Keratinocyte (primary cell): ENCODE results near the gene DES. TPM values are rescaled to one million over a fixed set of nuclear protein-coding genes. Genes with fewer than 3 reads are reported as not detected.

ENCODE experiments used
- DNase-seq: peaks from one replicate; pipeline ENCODE4 v3.0.0-alpha.2; 2011; ENCODE audit warnings: low read depth, missing footprints, low spot score
- FAIRE-seq: peaks from 2 replicates; lab custom pipeline; 2011; peaks lifted over from hg19 to GRCh38; lab: Jason Lieb, UNC
- H2AFZ ChIP-seq: 2 replicates; pipeline ENCODE4 v1.6.0; 2012; ENCODE audit warnings: low read length, control low read depth, inconsistent platforms; ENCODE audit not compliant: control insufficient read depth
- H3K27ac ChIP-seq: 2 replicates; pipeline ENCODE4 v1.5.1; 2011; ENCODE audit warnings: low read length; ENCODE audit not compliant: control insufficient read depth, insufficient read depth
- H3K27me3 ChIP-seq: 3 replicates; pipeline ENCODE4 v1.6.0; 2011; ENCODE audit warnings: low read length; ENCODE audit not compliant: control insufficient read depth, insufficient read depth; ENCODE audit errors: extremely low read depth
- H3K36me3 ChIP-seq, 2 experiments: 2 replicates in 1 of 2; 3 replicates in 1 of 2; pipeline ENCODE4 v1.5.1; 2011; ENCODE audit warnings: low read length in 2 of 2, mild to moderate bottlenecking in 1 of 2; ENCODE audit not compliant: control insufficient read depth in 2 of 2, insufficient read depth in 2 of 2; ENCODE audit errors: extremely low read depth in 1 of 2
- H3K4me1 ChIP-seq: 3 replicates; pipeline ENCODE4 v1.5.1; 2011; ENCODE audit warnings: low read length; ENCODE audit not compliant: control insufficient read depth, insufficient read depth; ENCODE audit errors: extremely low read depth
- H3K4me2 ChIP-seq: 3 replicates; pipeline ENCODE4 v1.6.0; 2011; ENCODE audit warnings: low read depth, low read length; ENCODE audit not compliant: control insufficient read depth, insufficient read depth; ENCODE audit errors: extremely low read depth
- H3K4me3 ChIP-seq, 3 experiments: fragments of 200-600 bp in 1 of 3; sonication (generic) in 1 of 3; 2 replicates in 2 of 3; 3 replicates in 1 of 3; pipeline ENCODE4 v1.5.1; 2011 to 2016; ENCODE audit warnings: low read length in 3 of 3, mild to moderate bottlenecking in 3 of 3, control low read depth in 2 of 3, inconsistent platforms in 1 of 3, low read depth in 1 of 3, mixed read lengths in 1 of 3, mixed run types in 1 of 3, moderate library complexity in 1 of 3; ENCODE audit not compliant: control insufficient read depth in 2 of 3, insufficient read depth in 2 of 3; ENCODE audit errors: extremely low read depth in 1 of 3
- H3K79me2 ChIP-seq: 2 replicates; pipeline ENCODE4 v1.6.0; 2012; ENCODE audit warnings: low read length; ENCODE audit not compliant: control insufficient read depth, insufficient read depth
- H3K9ac ChIP-seq: 3 replicates; pipeline ENCODE4 v1.6.0; 2011; ENCODE audit warnings: low read length; ENCODE audit not compliant: control insufficient read depth, insufficient read depth; ENCODE audit errors: extremely low read depth
- H3K9me1 ChIP-seq: 3 replicates; pipeline ENCODE4 v1.6.0; 2011; ENCODE audit warnings: low read length; ENCODE audit not compliant: control insufficient read depth, insufficient read depth; ENCODE audit errors: extremely low read depth
- H3K9me3 ChIP-seq: 2 replicates; pipeline ENCODE4 v1.5.1; 2012; ENCODE audit warnings: low read depth, low read length; ENCODE audit not compliant: control insufficient read depth
- H4K20me1 ChIP-seq: 3 replicates; pipeline ENCODE4 v1.6.0; 2011; ENCODE audit warnings: low read length; ENCODE audit not compliant: control insufficient read depth, insufficient read depth; ENCODE audit errors: extremely low read depth
- EZH2 ChIP-seq: IDR thresholded peaks from one replicate; pipeline ENCODE4 v1.6.1; 2012; ENCODE audit warnings: inconsistent platforms, mild to moderate bottlenecking, low read length, moderate library complexity
- dilution Hi-C: fragments of 300-500 bp; cut with MboI; formaldehyde crosslinking; loops from one replicate; pipeline ENCODE4 v1.7.0; 2020; ENCODE audit warnings: low sequenced_read_pairs; ENCODE audit not compliant: extremely low pct_ligation_motif_present
- polyA plus RNA-seq, 5 experiments: library from polyadenylated mRNA; depleted of rRNA in 3 of 5; stranded (reverse) in 3 of 5; stranded (forward) in 1 of 5; unstranded in 1 of 5; fragments of >200 nt; gene quantifications; 1 replicate in 1 of 5; 2 replicates in 3 of 5; 3 replicates in 1 of 5; pipeline versions ENCODE4 v1.2.1 to v1.2.3, GENCODE V29; 2011 to 2012; ENCODE audit warnings: missing spikeins in 2 of 5, low read depth in 1 of 5, low replicate concordance in 1 of 5
- TF ChIP-seq, protein P1 (sequence below), 3 experiments: IDR thresholded peaks in 1 of 3; conservative IDR thresholded peaks in 1 of 3; optimal IDR thresholded peaks in 1 of 3; 2 replicates in 2 of 3; 3 replicates in 1 of 3; pipeline versions ENCODE3 to v1.5.1; 2011; ENCODE audit warnings: low read length in 3 of 3, mild to moderate bottlenecking in 3 of 3, moderate library complexity in 2 of 3, control low read depth in 1 of 3, inconsistent platforms in 1 of 3; ENCODE audit not compliant: insufficient read depth in 2 of 3; ENCODE audit errors: extremely low read depth in 1 of 3

DES gene
- polyA plus RNA-seq, 1 donor (not counting 4 experiments of a cell fraction or from before 2014, with no cell fraction given) = not detected

- H2AFZ ChIP-seq = no peak overlapping the region
- dilution Hi-C loops = no loop called here
- TF ChIP-seq, protein P1, sequence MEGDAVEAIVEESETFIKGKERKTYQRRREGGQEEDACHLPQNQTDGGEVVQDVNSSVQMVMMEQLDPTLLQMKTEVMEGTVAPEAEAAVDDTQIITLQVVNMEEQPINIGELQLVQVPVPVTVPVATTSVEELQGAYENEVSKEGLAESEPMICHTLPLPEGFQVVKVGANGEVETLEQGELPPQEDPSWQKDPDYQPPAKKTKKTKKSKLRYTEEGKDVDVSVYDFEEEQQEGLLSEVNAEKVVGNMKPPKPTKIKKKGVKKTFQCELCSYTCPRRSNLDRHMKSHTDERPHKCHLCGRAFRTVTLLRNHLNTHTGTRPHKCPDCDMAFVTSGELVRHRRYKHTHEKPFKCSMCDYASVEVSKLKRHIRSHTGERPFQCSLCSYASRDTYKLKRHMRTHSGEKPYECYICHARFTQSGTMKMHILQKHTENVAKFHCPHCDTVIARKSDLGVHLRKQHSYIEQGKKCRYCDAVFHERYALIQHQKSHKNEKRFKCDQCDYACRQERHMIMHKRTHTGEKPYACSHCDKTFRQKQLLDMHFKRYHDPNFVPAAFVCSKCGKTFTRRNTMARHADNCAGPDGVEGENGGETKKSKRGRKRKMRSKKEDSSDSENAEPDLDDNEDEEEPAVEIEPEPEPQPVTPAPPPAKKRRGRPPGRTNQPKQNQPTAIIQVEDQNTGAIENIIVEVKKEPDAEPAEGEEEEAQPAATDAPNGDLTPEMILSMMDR (optimal IDR thresholded peaks at IDR 0.05 in 1 of 3, IDR thresholded peaks at IDR 0.05 in 1 of 3, conservative IDR thresholded peaks at IDR 0.05 in 1 of 3; ENCODE audit: extremely low read depth in 1 of 3, insufficient read depth in 2 of 3, low read length in 3 of 3) = peak; percentile 35 to 49 (median 44)
- no peak for TF ChIP-seq EZH2
- no peaks in the 10 kb centered on the region for H3K36me3 ChIP-seq
- peaks cover 14% of the 10 kb centered on the region for H3K27me3 ChIP-seq
- H3K4me2 ChIP-seq = no peak overlapping the region
- H3K79me2 ChIP-seq = no peaks in the 10 kb centered on the region
- no peaks in the 10 kb centered on the region for H3K4me1 ChIP-seq
- FAIRE-seq = no peak
- no peaks in the 10 kb centered on the region for H3K9me3 ChIP-seq
- no peak overlapping the region for H3K27ac ChIP-seq
- no peak overlapping the region for H3K4me3 ChIP-seq
- H4K20me1 ChIP-seq = no peaks in the 10 kb centered on the region
- no peaks in the 10 kb centered on the region for H3K9me1 ChIP-seq
- no peak overlapping the region for H3K9ac ChIP-seq
- DNase-seq = no peak
These were observed 15.7 kb downstream of the DES start for GRCh38 chr2:219433666-219434467.

- H3K4me3 ChIP-seq = no peak overlapping the region
- H3K4me2 ChIP-seq = no peak overlapping the region
- no peak for TF ChIP-seq EZH2
- TF ChIP-seq, protein P1 (optimal IDR thresholded peaks at IDR 0.05 in 1 of 3, IDR thresholded peaks at IDR 0.05 in 1 of 3, conservative IDR thresholded peaks at IDR 0.05 in 1 of 3; ENCODE audit: extremely low read depth in 1 of 3, insufficient read depth in 2 of 3, low read length in 3 of 3) = no peak
- peaks cover 14% of the 10 kb centered on the region for H3K27me3 ChIP-seq
- no peaks in the 10 kb centered on the region for H3K9me1 ChIP-seq
- FAIRE-seq (no peak), DNase-seq (no peak)
- no peak overlapping the region for H2AFZ ChIP-seq
- no peaks in the 10 kb centered on the region for H3K9me3 ChIP-seq
- no peak overlapping the region for H3K9ac ChIP-seq
- no peaks in the 10 kb centered on the region for H3K36me3 ChIP-seq
- no peaks in the 10 kb centered on the region for H3K4me1 ChIP-seq
- H3K27ac ChIP-seq = no peak overlapping the region
- no peaks in the 10 kb centered on the region for H3K79me2 ChIP-seq
- dilution Hi-C loops = no loop called here
- H4K20me1 ChIP-seq = no peaks in the 10 kb centered on the region
These were observed 16.2 kb downstream of the DES start for GRCh38 chr2:219434468-219434717.
